GM19452 (cell line): Measurements from ENCODE around the gene COQ8B.
"Not testable (repeated sequence)": the region's sequence is repeated elsewhere in the genome, so short reads cannot be mapped to it uniquely, and the experiment has no call there.

Source experiments
- ATAC-seq: cut with Tn5 transposase; IDR thresholded peaks from one replicate; pipeline ENCODE4 v1.9.1; 2021; ENCODE audit not compliant: unreplicated experiment

COQ8B gene

GRCh38 chr19:40742886-40743285 is 26.2 kb upstream of the COQ8B start:
- no peak for ATAC-seq

- ATAC-seq, result no peak
Measured at GRCh38 chr19:40742477-40742876, 25.8 kb upstream of the COQ8B start.

GRCh38 chr19:40741527-40742390 is 25.1 kb upstream of the COQ8B start:
- ATAC-seq, result no peak

- ATAC-seq, result no peak
Measured at GRCh38 chr19:40740747-40741146, 24.1 kb upstream of the COQ8B start.

- ATAC-seq, result no peak
Measured at GRCh38 chr19:40739871-40740703, 23.4 kb upstream of the COQ8B start.

- no peak for ATAC-seq
Measured at GRCh38 chr19:40739030-40739839, 22.5 kb upstream of the COQ8B start.

- no peak for ATAC-seq
Measured at GRCh38 chr19:40737102-40737644, 20.5 kb upstream of the COQ8B start.

- ATAC-seq, result no peak
Measured at GRCh38 chr19:40736661-40737060, 20.0 kb upstream of the COQ8B start.

- ATAC-seq, result no peak
Measured at GRCh38 chr19:40735013-40735771, 18.5 kb upstream of the COQ8B start.

- no peak for ATAC-seq
Measured at GRCh38 chr19:40733149-40733548, 16.5 kb upstream of the COQ8B start.

GRCh38 chr19:40732304-40732703 is 15.6 kb upstream of the COQ8B start:
- not testable (repeated sequence) for ATAC-seq

GRCh38 chr19:40730065-40730464 is 13.4 kb upstream of the COQ8B start:
- ATAC-seq, result not testable (repeated sequence)

GRCh38 chr19:40726279-40726678 is 9.6 kb upstream of the COQ8B start:
- no peak for ATAC-seq

GRCh38 chr19:40724855-40725254 is 8.2 kb upstream of the COQ8B start:
- no peak for ATAC-seq

GRCh38 chr19:40724315-40724714 is 7.6 kb upstream of the COQ8B start:
- no peak for ATAC-seq

GRCh38 chr19:40723661-40724254 is 7.1 kb upstream of the COQ8B start:
- no peak for ATAC-seq

GRCh38 chr19:40721936-40722661 is 5.4 kb upstream of the COQ8B start:
- no peak for ATAC-seq

GRCh38 chr19:40721140-40721486 is 4.4 kb upstream of the COQ8B start:
- no peak for ATAC-seq

- ATAC-seq, result no peak
Measured at GRCh38 chr19:40719414-40719894, 2.8 kb upstream of the COQ8B start.
